Astrocyte (in vitro differentiated cells and primary cell): Measurements from ENCODE around the gene CAMK2D. TPM values are rescaled to one million over a fixed set of nuclear protein-coding genes. Genes with fewer than 3 reads are reported as not detected.
A peak's percentile ranks its signal among the peaks of the same experiment; 100 is the strongest.

ENCODE experiments used
- DNase-seq: peaks from one replicate; pipeline ENCODE4 v3.0.0-alpha.2; 2010; ENCODE audit warnings: low read depth
- FAIRE-seq: peaks from 2 replicates; lab custom pipeline; 2011; peaks lifted over from hg19 to GRCh38; lab: Jason Lieb, UNC
- H2AFZ ChIP-seq: 2 replicates; pipeline ENCODE4 v1.6.0; 2012; ENCODE audit warnings: low read depth, low read length, inconsistent platforms
- H3K27ac ChIP-seq: 2 replicates; pipeline ENCODE4 v1.5.1; 2011; ENCODE audit warnings: low read depth, low read length, inconsistent platforms
- H3K27me3 ChIP-seq: 2 replicates; pipeline ENCODE4 v1.6.0; 2011; ENCODE audit warnings: low read length, inconsistent platforms; ENCODE audit not compliant: insufficient read depth
- H3K36me3 ChIP-seq: 2 replicates; pipeline ENCODE4 v1.5.1; 2011; ENCODE audit warnings: low read length, inconsistent platforms; ENCODE audit not compliant: insufficient read depth
- H3K4me1 ChIP-seq: 2 replicates; pipeline ENCODE4 v1.5.1; 2011; ENCODE audit warnings: low read length, inconsistent platforms; ENCODE audit not compliant: insufficient read depth
- H3K4me2 ChIP-seq: 2 replicates; pipeline ENCODE4 v1.6.0; 2012; ENCODE audit warnings: low read length, inconsistent platforms
- H3K4me3 ChIP-seq: 2 replicates; pipeline ENCODE4 v1.5.1; 2011; ENCODE audit warnings: low read depth, mild to moderate bottlenecking, low read length, inconsistent platforms; ENCODE audit not compliant: insufficient read depth
- H3K79me2 ChIP-seq: 2 replicates; pipeline ENCODE4 v1.6.0; 2012; ENCODE audit warnings: mild to moderate bottlenecking, low read length, inconsistent platforms; ENCODE audit not compliant: insufficient read depth
- H3K9ac ChIP-seq: 2 replicates; pipeline ENCODE4 v1.6.0; 2012; ENCODE audit warnings: mild to moderate bottlenecking, low read length, inconsistent platforms
- H3K9me3 ChIP-seq: 2 replicates; pipeline ENCODE4 v1.5.1; 2012; ENCODE audit warnings: low read depth, mild to moderate bottlenecking, low read length, inconsistent platforms; ENCODE audit not compliant: insufficient read depth
- H4K20me1 ChIP-seq: 2 replicates; pipeline ENCODE4 v1.6.0; 2012; ENCODE audit warnings: low read length, inconsistent platforms; ENCODE audit not compliant: insufficient read depth
- H3K27ac Mint-ChIP-seq: one replicate; pipeline ENCODE4 v1.8.0; 2021; ENCODE audit warnings: mild to moderate bottlenecking, mixed read lengths; ENCODE audit not compliant: unreplicated experiment
- H3K27me3 Mint-ChIP-seq: one replicate; pipeline ENCODE4 v1.8.0; 2021; ENCODE audit warnings: low read depth, mixed read lengths; ENCODE audit not compliant: unreplicated experiment
- H3K36me3 Mint-ChIP-seq: one replicate; pipeline ENCODE4 v1.8.0; 2021; ENCODE audit warnings: low read depth, mixed read lengths; ENCODE audit not compliant: unreplicated experiment
- H3K4me1 Mint-ChIP-seq: one replicate; pipeline ENCODE4 v1.8.0; 2021; ENCODE audit warnings: low read depth, mixed read lengths; ENCODE audit not compliant: unreplicated experiment
- H3K4me3 Mint-ChIP-seq: one replicate; pipeline ENCODE4 v1.8.0; 2021; ENCODE audit warnings: mild to moderate bottlenecking, moderate library complexity, mixed read lengths; ENCODE audit not compliant: unreplicated experiment
- H3K9me3 Mint-ChIP-seq: one replicate; pipeline ENCODE4 v1.8.0; 2021; ENCODE audit warnings: mild to moderate bottlenecking, mixed read lengths; ENCODE audit not compliant: unreplicated experiment
- EZH2 ChIP-seq: IDR thresholded peaks from 2 replicates; pipeline ENCODE4 v1.6.1; 2012; ENCODE audit warnings: mild to moderate bottlenecking, low read length, inconsistent platforms; ENCODE audit not compliant: insufficient read depth
- total RNA-seq: library from RNA; stranded (reverse); gene quantifications from 2 replicates; pipeline ENCODE4 v1.2.1, GENCODE V29; 2021
- TF ChIP-seq, protein P1 (sequence below): IDR thresholded peaks from 2 replicates; pipeline ENCODE4 v1.5.1; 2011; ENCODE audit warnings: low read depth, mild to moderate bottlenecking, inconsistent platforms, low read length, moderate library complexity; ENCODE audit not compliant: insufficient read depth

CAMK2D gene
- total RNA-seq, 1 donor from 2014 or later = 80.8 TPM

DNA sequence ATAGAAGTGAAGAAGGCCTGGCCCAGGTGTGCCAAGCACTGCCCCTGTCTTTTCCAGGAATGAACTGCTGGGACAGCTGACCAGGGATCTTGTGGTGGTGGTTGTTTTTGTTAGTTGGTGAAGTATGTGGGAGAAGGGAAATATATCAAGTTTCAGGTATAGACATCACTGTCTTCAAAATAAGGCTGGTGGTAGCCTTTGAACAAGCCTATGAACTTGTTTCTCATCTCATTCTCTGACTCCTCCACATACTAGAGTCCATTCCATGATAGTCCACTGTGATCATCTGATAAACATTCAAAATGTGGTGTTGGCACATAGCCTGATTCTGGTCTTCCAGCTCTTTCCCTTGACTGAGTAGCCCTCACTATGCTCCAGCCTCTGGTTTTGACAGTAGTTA lies 303.7 kb downstream of the CAMK2D start:
- H3K36me3 Mint-ChIP-seq = peaks cover 15% of the 10 kb centered on the region
- no peak overlapping the region for H3K9ac ChIP-seq
- TF ChIP-seq, protein P1, sequence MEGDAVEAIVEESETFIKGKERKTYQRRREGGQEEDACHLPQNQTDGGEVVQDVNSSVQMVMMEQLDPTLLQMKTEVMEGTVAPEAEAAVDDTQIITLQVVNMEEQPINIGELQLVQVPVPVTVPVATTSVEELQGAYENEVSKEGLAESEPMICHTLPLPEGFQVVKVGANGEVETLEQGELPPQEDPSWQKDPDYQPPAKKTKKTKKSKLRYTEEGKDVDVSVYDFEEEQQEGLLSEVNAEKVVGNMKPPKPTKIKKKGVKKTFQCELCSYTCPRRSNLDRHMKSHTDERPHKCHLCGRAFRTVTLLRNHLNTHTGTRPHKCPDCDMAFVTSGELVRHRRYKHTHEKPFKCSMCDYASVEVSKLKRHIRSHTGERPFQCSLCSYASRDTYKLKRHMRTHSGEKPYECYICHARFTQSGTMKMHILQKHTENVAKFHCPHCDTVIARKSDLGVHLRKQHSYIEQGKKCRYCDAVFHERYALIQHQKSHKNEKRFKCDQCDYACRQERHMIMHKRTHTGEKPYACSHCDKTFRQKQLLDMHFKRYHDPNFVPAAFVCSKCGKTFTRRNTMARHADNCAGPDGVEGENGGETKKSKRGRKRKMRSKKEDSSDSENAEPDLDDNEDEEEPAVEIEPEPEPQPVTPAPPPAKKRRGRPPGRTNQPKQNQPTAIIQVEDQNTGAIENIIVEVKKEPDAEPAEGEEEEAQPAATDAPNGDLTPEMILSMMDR = no peak
- no peak for TF ChIP-seq EZH2
- H3K4me1 Mint-ChIP-seq = peaks cover 8% of the 10 kb centered on the region
- H3K27me3 ChIP-seq = no peaks in the 10 kb centered on the region
- no peak overlapping the region for H3K27ac ChIP-seq
- H3K4me1 ChIP-seq = peaks cover 9% of the 10 kb centered on the region
- H3K27me3 Mint-ChIP-seq = no peaks in the 10 kb centered on the region
- H3K9me3 ChIP-seq = no peaks in the 10 kb centered on the region
- H3K36me3 ChIP-seq = peaks cover 25% of the 10 kb centered on the region
- peak overlapping the region; percentile 34 for H3K4me3 Mint-ChIP-seq
- peak; percentile 78 for FAIRE-seq
- H2AFZ ChIP-seq = no peak overlapping the region
- H4K20me1 ChIP-seq = no peaks in the 10 kb centered on the region
- no peak overlapping the region for H3K27ac Mint-ChIP-seq
- H3K4me3 ChIP-seq = no peak overlapping the region
- H3K79me2 ChIP-seq = no peaks in the 10 kb centered on the region
- no peak for DNase-seq
- H3K4me2 ChIP-seq = no peak overlapping the region
- H3K9me3 Mint-ChIP-seq = no peaks in the 10 kb centered on the region

DNA sequence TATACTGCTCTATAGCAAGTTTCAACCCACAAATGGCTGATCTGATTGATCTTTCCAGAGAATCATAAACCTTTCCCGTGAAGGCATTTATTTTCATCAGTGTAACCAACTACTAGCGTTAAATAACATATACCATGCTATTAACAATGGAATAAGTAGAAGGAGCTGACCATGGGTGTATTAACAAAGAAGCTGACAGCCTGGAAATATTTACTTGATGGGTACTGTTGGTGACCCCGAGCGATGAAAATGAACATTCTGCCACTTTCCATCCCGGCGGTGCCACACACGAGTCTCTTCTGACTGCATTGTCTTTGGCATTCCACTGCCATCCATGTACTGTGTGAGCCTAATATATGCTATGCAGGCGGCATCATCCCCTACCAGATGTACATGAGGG lies 304.4 kb downstream of the CAMK2D start:
- peaks cover 9% of the 10 kb centered on the region for H3K4me1 ChIP-seq
- no peak overlapping the region for H3K4me2 ChIP-seq
- DNase-seq = no peak
- no peaks in the 10 kb centered on the region for H3K9me3 ChIP-seq
- H2AFZ ChIP-seq = no peak overlapping the region
- Mint-ChIP-seq H3K36me3 (peaks cover 13% of the 10 kb centered on the region), H3K4me1 (peaks cover 10% of the 10 kb centered on the region), H3K4me3 (no peak overlapping the region), H3K9me3 (no peaks in the 10 kb centered on the region), H3K27me3 (no peaks in the 10 kb centered on the region), H3K27ac (no peak overlapping the region)
- H3K27me3 ChIP-seq = no peaks in the 10 kb centered on the region
- H3K36me3 ChIP-seq = peaks cover 23% of the 10 kb centered on the region
- H3K9ac ChIP-seq = no peak overlapping the region
- H3K79me2 ChIP-seq = no peaks in the 10 kb centered on the region
- H3K27ac ChIP-seq = no peak overlapping the region
- no peak for TF ChIP-seq EZH2
- TF ChIP-seq, protein P1 = no peak
- H3K4me3 ChIP-seq = no peak overlapping the region
- FAIRE-seq = no peak
- H4K20me1 ChIP-seq = no peaks in the 10 kb centered on the region

DNA sequence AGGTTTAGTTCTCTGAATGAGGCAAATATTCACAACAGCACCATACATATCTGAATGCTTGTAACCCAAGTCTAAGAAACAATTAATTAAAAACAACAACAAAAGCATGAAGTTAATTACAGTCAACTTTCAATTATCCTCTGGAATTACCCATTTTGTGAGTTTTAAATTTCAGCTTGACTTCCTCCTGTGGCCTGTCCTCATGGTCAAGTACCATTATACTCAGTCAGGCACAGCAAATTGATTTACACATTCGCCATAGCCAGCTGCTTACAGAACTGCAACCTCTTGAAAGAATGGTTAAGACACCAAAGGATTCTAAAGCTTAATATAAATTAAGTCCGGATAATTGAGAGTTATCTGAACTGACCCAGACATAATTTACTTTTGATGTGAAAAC lies 306.5 kb downstream of the CAMK2D start:
- Histone ChIP-seq H3K27ac (no peak overlapping the region), H4K20me1 (no peaks in the 10 kb centered on the region), H3K9ac (no peak overlapping the region), H3K4me3 (no peak overlapping the region), H2AFZ (no peak overlapping the region), H3K36me3 (peaks cover 22% of the 10 kb centered on the region), H3K4me2 (no peak overlapping the region), H3K4me1 (peaks cover 9% of the 10 kb centered on the region), H3K9me3 (no peaks in the 10 kb centered on the region), H3K27me3 (no peaks in the 10 kb centered on the region), H3K79me2 (no peaks in the 10 kb centered on the region)
- Mint-ChIP-seq H3K36me3 (peaks cover 13% of the 10 kb centered on the region), H3K4me3 (no peak overlapping the region), H3K4me1 (peaks cover 18% of the 10 kb centered on the region), H3K27ac (no peak overlapping the region), H3K27me3 (no peaks in the 10 kb centered on the region), H3K9me3 (no peaks in the 10 kb centered on the region)
- no peak for TF ChIP-seq EZH2
- TF ChIP-seq, protein P1 = no peak
- DNase-seq = no peak
- FAIRE-seq = no peak
